Left lung (tissue), 10 donors: ENCODE results near the gene AZIN2. TPM values are rescaled to one million over a fixed set of nuclear protein-coding genes. Genes with fewer than 3 reads are reported as not detected.

Source experiments
- ATAC-seq: fragments of 200-7000 bp; cut with Tn5 transposase; one replicate; pipeline ENCODE4 v1.9.1; 2020; ENCODE audit warnings: moderate library complexity
- DNase-seq, 4 donors: peaks; one replicate each; pipeline ENCODE4 v3.0.0-alpha.2; 2013 to 2020
- H3K27ac ChIP-seq, 2 donors: fragments of 200-600 bp; sonication (generic) in 1 of 2; one replicate each; pipeline versions ENCODE4 v1.5.0 to v1.8.0; 2020 to 2021
- H3K27me3 ChIP-seq, 2 donors: fragments of 200-600 bp; sonication (generic) in 1 of 2; one replicate each; pipeline versions ENCODE4 v1.5.0 to v1.8.0; 2020 to 2021
- H3K36me3 ChIP-seq, 2 donors: fragments of 200-600 bp; sonication (generic) in 1 of 2; one replicate each; pipeline versions ENCODE4 v1.5.0 to v1.8.0; 2020 to 2021
- H3K4me1 ChIP-seq, 2 donors: fragments of 200-600 bp; one replicate each; pipeline ENCODE4 v1.8.0; 2021
- H3K4me3 ChIP-seq, 2 donors: fragments of 200-600 bp; sonication (generic) in 1 of 2; one replicate each; pipeline versions ENCODE4 v1.5.0 to v1.8.0; 2020 to 2021; ENCODE audit warnings: mild to moderate bottlenecking in 1 of 2
- H3K9me3 ChIP-seq, 2 donors: fragments of 200-600 bp; sonication (generic) in 1 of 2; one replicate each; pipeline versions ENCODE4 v1.5.0 to v1.8.0; 2020 to 2021
- intact Hi-C, 2 donors: fragments of 100-400 bp; cut with DNase I; formaldehyde crosslinking; loops; one replicate each; pipeline versions ENCODE4 v1.11.2 to v1.14.2; 2022
- polyA plus RNA-seq, 6 donors: library from polyadenylated mRNA; unstranded; fragments of 120-200 nt; gene quantifications; one replicate each; pipeline ENCODE4 v1.2.1, GENCODE V29; 2013; ENCODE audit not compliant: insufficient read length in 6 of 6
- total RNA-seq, 2 donors: library from RNA; stranded (reverse); fragmentation: NEBNext Ultra II Directional; extraction: Animal tissue kit (Norgen Biotek cat#: 25700); gene quantifications; one replicate each; pipeline ENCODE4 v1.2.1, GENCODE V29; 2021
- TF ChIP-seq, protein P1 (sequence below), 2 donors: fragments of 200-600 bp; sonication (generic) in 1 of 2; IDR thresholded peaks; one replicate each; pipeline versions ENCODE4 v1.5.0 to v1.8.0; 2021; ENCODE audit warnings: antibody characterized with exemption in 2 of 2
- donor health status: DM: no; HTN: yes; CAD: no.
- donor health status: DM: no; HTN: no; CAD: no.

Gene AZIN2
- total and polyA plus RNA-seq, 8 donors, result 2.3 to 13.1 (median 8.6) TPM

DNA sequence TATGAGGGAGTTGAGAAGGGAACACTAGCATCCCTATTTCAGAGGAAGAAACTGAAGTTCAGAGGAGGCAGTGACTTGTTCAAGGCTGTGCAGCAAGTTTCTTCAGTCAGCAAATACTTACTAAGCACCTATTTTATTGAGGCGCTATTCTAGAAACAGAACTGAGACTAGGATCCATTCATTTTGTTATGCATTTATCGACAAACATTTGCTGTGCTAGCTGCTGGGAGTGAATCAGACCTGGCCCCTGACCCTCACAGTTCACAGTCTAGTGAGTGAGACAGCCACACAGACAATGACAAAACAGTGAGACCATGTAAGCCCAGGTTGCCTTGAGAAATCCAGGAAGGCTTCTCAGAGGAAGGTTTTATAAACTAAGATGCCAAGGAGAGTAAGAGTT lies 72.7 kb downstream of the AZIN2 start:
- Histone ChIP-seq H3K9me3 (no peaks in the 10 kb centered on the region), H3K27me3 (no peaks in the 10 kb centered on the region), H3K36me3 (peaks cover 0 to 9% of the 10 kb centered on the region in 2 donors), H3K27ac (no peak overlapping the region), H3K4me3 (no peak overlapping the region), H3K4me1 (no peaks in the 10 kb centered on the region)
- ATAC-seq (no peak), DNase-seq (no peak)
- TF ChIP-seq, protein P1, sequence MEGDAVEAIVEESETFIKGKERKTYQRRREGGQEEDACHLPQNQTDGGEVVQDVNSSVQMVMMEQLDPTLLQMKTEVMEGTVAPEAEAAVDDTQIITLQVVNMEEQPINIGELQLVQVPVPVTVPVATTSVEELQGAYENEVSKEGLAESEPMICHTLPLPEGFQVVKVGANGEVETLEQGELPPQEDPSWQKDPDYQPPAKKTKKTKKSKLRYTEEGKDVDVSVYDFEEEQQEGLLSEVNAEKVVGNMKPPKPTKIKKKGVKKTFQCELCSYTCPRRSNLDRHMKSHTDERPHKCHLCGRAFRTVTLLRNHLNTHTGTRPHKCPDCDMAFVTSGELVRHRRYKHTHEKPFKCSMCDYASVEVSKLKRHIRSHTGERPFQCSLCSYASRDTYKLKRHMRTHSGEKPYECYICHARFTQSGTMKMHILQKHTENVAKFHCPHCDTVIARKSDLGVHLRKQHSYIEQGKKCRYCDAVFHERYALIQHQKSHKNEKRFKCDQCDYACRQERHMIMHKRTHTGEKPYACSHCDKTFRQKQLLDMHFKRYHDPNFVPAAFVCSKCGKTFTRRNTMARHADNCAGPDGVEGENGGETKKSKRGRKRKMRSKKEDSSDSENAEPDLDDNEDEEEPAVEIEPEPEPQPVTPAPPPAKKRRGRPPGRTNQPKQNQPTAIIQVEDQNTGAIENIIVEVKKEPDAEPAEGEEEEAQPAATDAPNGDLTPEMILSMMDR (IDR thresholded peaks at IDR 0.05), result no peak
- intact Hi-C loops, result no loop called here

DNA sequence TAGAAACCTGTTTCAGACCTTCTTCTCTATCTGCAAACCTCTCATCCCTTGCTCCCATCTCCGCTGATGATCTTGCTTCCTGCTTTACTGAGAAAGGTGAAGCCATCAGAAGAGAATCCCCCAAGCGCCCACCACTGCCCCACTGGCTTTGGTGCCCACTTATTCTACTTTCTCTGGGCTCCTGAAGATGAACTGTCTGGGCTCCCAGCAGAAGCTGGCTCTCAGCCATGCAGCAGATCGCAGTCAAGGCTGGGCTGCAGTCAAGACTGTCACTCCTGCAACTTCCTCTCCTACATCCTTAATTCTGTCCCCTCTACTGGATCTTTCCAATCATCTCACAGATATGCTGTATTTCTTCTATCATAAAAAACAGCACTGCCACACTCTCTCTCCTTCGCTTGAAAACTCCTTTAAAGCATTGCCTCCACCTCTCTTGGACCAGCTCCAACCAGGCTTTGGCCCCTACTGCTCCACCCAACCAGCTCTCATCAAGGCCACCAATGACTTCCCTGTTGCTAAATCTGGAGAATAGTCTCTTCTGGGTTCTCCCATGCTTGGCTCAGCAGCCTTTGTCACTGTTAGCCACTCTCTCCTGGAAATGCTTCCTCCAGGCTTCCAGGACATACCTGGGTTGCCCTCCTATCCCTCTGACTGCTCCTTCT lies 75.1 kb downstream of the AZIN2 start:
- no peaks in the 10 kb centered on the region for H3K27me3 ChIP-seq
- DNase-seq (no peak), ATAC-seq (no peak)
- peaks cover 0 to 3% of the 10 kb centered on the region in 2 donors for H3K4me1 ChIP-seq
- H3K4me3 ChIP-seq, result no peak overlapping the region
- H3K36me3 ChIP-seq, result peaks cover 0 to 19% of the 10 kb centered on the region in 2 donors
- no peak overlapping the region for H3K27ac ChIP-seq
- H3K9me3 ChIP-seq, result no peaks in the 10 kb centered on the region
- intact Hi-C loops, result no loop called here
- TF ChIP-seq, protein P1 (IDR thresholded peaks at IDR 0.05), result no peak

DNA sequence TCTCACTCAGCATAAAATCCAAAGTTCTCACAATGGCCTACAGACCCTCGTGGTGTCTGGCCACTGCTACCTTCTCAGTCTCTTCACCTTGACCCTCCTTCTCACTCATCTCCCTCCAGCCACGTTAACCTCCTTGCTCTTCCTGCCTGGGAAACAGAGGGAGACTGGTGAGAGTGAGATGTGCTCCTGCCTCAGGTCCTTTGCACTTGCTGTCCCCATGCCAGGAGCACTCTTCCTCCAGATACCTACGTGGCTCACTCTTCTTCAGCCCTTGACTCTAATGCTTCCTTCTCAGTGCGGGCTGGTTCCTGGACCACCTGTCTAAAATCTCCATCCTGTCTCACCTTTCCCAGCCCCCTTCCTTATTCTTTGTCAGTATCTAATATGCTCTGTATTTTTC lies 76.2 kb downstream of the AZIN2 start:
- Histone ChIP-seq H3K4me3 (no peak overlapping the region), H3K27me3 (no peaks in the 10 kb centered on the region), H3K9me3 (no peaks in the 10 kb centered on the region), H3K27ac (no peak overlapping the region), H3K36me3 (peaks cover 0 to 19% of the 10 kb centered on the region in 2 donors), H3K4me1 (peaks cover 0 to 5% of the 10 kb centered on the region in 2 donors)
- no peak for ATAC-seq
- no peak for DNase-seq
- intact Hi-C loops, result no loop called here
- TF ChIP-seq, protein P1 (IDR thresholded peaks at IDR 0.05), result no peak

DNA sequence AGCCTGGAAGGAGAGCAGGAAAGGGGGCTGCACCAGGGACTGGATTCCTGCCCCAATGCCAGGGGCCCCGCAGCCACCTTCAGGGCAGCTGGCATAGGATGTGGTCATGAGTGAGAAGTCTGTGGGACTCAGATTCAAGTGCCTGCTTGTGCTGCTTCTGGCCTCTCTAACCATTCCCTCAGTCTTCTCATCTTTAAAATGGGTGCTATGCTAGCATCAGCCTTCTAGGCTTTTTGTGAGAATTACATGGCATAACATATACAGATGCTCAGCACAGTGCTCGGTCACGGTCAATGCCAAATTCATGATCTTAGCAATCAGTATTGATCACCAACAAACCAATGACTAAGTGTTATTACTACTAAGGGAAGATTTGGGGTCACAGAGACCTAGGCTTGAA lies 77.4 kb downstream of the AZIN2 start:
- H3K9me3 ChIP-seq, result no peaks in the 10 kb centered on the region
- H3K27me3 ChIP-seq, result no peaks in the 10 kb centered on the region
- H3K36me3 ChIP-seq, result peaks cover 0 to 19% of the 10 kb centered on the region in 2 donors
- H3K4me3 ChIP-seq, result no peak overlapping the region
- H3K27ac ChIP-seq, result no peak overlapping the region
- H3K4me1 ChIP-seq, result peaks cover 0 to 5% of the 10 kb centered on the region in 2 donors
- no peak for ATAC-seq
- intact Hi-C loops, result no loop called here
- DNase-seq, result no peak
- TF ChIP-seq, protein P1 (IDR thresholded peaks at IDR 0.05), result no peak

DNA sequence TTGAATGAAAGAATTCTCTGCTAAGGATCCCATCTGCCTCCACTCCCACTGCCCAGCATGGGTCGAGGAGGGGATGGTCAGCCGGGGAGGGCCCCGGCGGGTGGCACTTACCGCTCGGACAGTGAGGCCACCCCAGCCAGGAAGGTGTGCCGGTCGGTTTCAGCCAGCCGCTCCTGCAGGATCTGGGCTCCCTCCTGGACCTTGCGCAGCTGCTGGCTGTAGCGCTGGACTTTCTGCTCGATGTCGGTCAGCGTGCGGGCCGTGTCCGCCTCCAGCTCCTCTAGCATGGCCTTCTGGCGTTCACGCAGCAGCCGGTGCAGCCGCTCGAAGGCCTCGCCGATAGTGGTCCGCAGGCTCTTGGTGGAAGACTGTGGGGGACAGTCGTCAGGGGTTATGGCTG lies 78.6 kb downstream of the AZIN2 start:
- TF ChIP-seq, protein P1 (IDR thresholded peaks at IDR 0.05), result no peak
- intact Hi-C loops, result no loop called here

More for the DNA sequence above, 78.6 kb downstream of the AZIN2 start:
- no peak for DNase-seq
- H3K36me3 ChIP-seq, result peaks cover 0 to 19% of the 10 kb centered on the region in 2 donors
- H3K4me3 ChIP-seq, result no peak overlapping the region
- H3K9me3 ChIP-seq, result no peaks in the 10 kb centered on the region
- no peak overlapping the region for H3K27ac ChIP-seq
- no peak for ATAC-seq
- no peaks in the 10 kb centered on the region for H3K27me3 ChIP-seq
- peaks cover 0 to 5% of the 10 kb centered on the region in 2 donors for H3K4me1 ChIP-seq
